Measurements from ENCODE around the gene CAPZA1.

- TF ChIP-seq, protein P1, sequence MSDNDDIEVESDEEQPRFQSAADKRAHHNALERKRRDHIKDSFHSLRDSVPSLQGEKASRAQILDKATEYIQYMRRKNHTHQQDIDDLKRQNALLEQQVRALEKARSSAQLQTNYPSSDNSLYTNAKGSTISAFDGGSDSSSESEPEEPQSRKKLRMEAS (IDR thresholded peaks at IDR 0.05): no peak
- TF ChIP-seq YY1 (IDR thresholded peaks at IDR 0.05; ENCODE audit: extremely low read depth, insufficient replicate concordance, low read depth, low read length) (no peak), RAD21 (IDR thresholded peaks at IDR 0.05; ENCODE audit: low read depth) (no peak), POLR2AphosphoS5 (IDR thresholded peaks at IDR 0.05; ENCODE audit: low read depth, low read length) (no peak), EZH2 (IDR thresholded peaks at IDR 0.05) (no peak)
- TF ChIP-seq, protein P2, sequence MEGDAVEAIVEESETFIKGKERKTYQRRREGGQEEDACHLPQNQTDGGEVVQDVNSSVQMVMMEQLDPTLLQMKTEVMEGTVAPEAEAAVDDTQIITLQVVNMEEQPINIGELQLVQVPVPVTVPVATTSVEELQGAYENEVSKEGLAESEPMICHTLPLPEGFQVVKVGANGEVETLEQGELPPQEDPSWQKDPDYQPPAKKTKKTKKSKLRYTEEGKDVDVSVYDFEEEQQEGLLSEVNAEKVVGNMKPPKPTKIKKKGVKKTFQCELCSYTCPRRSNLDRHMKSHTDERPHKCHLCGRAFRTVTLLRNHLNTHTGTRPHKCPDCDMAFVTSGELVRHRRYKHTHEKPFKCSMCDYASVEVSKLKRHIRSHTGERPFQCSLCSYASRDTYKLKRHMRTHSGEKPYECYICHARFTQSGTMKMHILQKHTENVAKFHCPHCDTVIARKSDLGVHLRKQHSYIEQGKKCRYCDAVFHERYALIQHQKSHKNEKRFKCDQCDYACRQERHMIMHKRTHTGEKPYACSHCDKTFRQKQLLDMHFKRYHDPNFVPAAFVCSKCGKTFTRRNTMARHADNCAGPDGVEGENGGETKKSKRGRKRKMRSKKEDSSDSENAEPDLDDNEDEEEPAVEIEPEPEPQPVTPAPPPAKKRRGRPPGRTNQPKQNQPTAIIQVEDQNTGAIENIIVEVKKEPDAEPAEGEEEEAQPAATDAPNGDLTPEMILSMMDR (IDR thresholded peaks at IDR 0.05 in 2 of 3, conservative IDR thresholded peaks at IDR 0.05 in 1 of 3; ENCODE audit: borderline replicate concordance in 1 of 3, insufficient read depth in 1 of 3, low read depth in 2 of 3, low read length in 2 of 3): no peak
These were observed 13.9 kb upstream of the CAPZA1 start for GRCh38 chr1:112605633-112606327.
